GM18505 (cell line): ENCODE results near the gene CALN1.
"Not testable (repeated sequence)": the region's sequence is repeated elsewhere in the genome, so short reads cannot be mapped to it uniquely, and the experiment has no call there.

ENCODE experiments used
- ATAC-seq: cut with Tn5 transposase; IDR thresholded peaks from one replicate; pipeline ENCODE4 v1.9.1; 2021; ENCODE audit not compliant: unreplicated experiment
- POLR2A ChIP-seq: IDR thresholded peaks from 4 replicates; pipeline ENCODE4 v1.6.1; 2011; ENCODE audit warnings: borderline replicate concordance; ENCODE audit not compliant: insufficient read depth, insufficient read length; ENCODE audit errors: extremely low read depth

The CALN1 gene

GRCh38 chr7:72412121-72412618, at the start of gene CALN1:
Gene CALN1, minus strand, starts transcription at chr7:72412338.
- ATAC-seq, result not testable (repeated sequence)

GRCh38 chr7:72453471-72453870, 41.3 kb upstream of the CALN1 start:
- no peak for TF ChIP-seq POLR2A
- no peak for ATAC-seq

GRCh38 chr7:72447465-72448204, 35.5 kb upstream of the CALN1 start:
- ATAC-seq, result no peak

DNA sequence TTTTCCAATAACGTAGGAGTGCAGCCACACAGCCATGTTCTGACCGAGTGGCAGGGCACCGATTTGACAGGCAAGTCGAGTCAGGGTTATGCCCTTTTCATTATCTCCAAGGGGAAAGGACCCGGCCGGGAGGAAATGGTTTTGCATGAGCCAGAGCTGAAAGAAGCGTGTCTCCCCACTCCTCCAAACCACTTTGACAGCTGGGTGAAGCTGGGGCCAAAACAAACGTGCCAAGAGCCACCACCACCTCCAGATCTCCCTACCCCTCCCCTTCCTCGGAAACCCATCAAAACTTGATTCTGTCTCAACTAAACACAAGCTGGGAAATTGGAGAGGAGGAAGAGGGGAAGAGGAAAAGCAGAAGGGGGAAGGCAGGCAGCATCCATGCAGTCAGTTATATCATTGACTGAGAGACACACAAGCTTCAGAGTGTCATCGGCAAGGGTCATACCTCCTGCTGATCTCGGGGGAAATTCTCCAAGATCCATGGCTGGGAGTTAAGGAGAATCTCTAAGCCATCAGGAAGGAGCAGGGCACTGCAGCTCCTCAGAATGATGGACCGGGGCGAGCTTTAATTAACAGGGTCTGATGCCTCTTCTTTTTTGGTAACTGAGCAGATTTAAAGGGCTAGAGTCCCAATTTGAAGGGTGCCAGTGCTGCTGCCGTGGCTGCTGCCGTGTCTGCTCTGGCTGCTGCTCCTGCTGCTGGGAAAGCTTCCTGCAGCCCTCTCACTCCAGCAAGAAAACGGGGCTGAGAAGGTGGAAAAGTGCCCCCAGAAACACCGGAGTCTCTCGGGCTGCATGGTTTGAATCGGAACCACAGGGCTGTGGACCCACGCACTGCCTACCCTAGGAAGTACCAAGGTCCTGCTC, 34.7 kb upstream of the CALN1 start:
- TF ChIP-seq POLR2A, result no peak
- no peak for ATAC-seq

More at GRCh38 chr7:72447465-72448204, 35.5 kb upstream of the CALN1 start:
- TF ChIP-seq POLR2A, result no peak

DNA sequence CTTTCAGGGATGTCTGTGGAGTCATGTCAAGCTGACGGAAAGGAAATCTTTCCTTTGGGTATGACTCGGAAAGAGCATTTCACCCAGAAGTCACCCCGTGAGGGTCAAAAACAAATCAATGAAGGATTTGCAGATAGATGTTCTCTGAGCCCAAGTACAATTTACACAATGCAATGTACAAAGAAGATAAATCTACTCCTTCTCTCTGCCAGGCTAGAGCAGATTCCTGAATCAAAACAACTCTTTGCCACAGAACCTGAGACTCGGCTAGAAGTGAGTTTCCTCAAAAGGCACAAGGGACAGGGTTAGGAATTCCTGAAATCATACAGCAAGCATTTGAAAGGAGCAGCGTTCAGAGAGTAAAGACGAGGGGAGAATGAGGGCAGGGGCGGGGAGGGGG, 34.0 kb upstream of the CALN1 start:
- ATAC-seq, result no peak

DNA sequence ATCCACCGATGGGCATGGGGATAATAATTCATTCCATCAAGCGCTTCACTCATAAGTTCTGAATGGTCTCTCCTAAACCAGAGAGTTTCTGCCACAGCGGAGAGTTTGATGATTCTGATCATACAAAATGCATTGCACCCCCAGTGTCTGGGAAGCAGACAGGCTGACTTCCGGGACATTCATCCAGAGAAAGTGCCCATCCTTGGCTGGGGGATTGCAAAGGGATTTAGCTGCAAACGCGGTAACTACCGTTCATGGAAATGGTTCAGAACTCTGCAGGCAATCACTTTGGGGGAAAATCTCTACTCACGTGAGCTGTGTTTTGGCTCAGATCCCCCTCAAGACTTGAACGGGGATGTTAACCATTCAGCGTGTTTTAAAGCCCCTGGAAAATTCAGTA, 33.4 kb upstream of the CALN1 start:
- no peak for ATAC-seq
- TF ChIP-seq POLR2A, result no peak

More for the DNA sequence above, 34.0 kb upstream of the CALN1 start:
- TF ChIP-seq POLR2A, result no peak

- no peak for ATAC-seq
- TF ChIP-seq POLR2A, result no peak
These were observed 32.9 kb upstream of the CALN1 start for GRCh38 chr7:72445075-72445474.

GRCh38 chr7:72444026-72444776, 32.1 kb upstream of the CALN1 start:
- TF ChIP-seq POLR2A, result no peak
- ATAC-seq, result no peak

- TF ChIP-seq POLR2A, result no peak
- ATAC-seq, result no peak
These were observed 29.7 kb upstream of the CALN1 start for GRCh38 chr7:72441791-72442190.

DNA sequence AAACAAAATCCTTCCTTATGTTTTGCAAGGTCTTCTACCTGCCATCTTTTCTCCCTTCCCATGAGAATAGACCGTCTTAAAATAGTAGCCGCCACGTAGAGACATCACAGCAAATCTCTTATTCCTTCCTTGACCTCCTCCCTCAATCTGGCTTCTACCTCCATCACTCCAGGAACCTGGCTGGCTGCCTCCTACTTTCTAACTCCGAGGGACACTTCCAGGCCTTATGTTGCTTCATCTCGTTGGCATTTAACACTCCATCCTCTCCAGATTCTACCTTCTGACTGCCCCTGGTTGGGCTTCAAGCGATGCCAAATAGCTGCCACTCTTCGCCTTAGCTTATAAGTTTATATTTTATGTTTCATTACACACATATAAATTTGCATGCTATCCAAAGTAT, 26.4 kb upstream of the CALN1 start:
- ATAC-seq, result no peak
- TF ChIP-seq POLR2A, result no peak

- no peak for ATAC-seq
- no peak for TF ChIP-seq POLR2A
These were observed 25.5 kb upstream of the CALN1 start for GRCh38 chr7:72437610-72438009.

- TF ChIP-seq POLR2A, result no peak
- ATAC-seq, result no peak
These were observed 25.0 kb upstream of the CALN1 start for GRCh38 chr7:72437061-72437585.

- TF ChIP-seq POLR2A, result no peak
- no peak for ATAC-seq
These were observed 23.9 kb upstream of the CALN1 start for GRCh38 chr7:72435925-72436480.
